Smooth muscle cell of trachea (primary cell): ENCODE results near the gene ACSL5. TPM values are rescaled to one million over a fixed set of nuclear protein-coding genes. Genes with fewer than 3 reads are reported as not detected.

Source experiments
- total RNA-seq: library from RNA; depleted of rRNA; stranded (reverse); fragments of >200 nt; gene quantifications from 2 replicates; pipeline ENCODE4 v1.2.1, GENCODE V29; 2014

The ACSL5 gene, protein sequence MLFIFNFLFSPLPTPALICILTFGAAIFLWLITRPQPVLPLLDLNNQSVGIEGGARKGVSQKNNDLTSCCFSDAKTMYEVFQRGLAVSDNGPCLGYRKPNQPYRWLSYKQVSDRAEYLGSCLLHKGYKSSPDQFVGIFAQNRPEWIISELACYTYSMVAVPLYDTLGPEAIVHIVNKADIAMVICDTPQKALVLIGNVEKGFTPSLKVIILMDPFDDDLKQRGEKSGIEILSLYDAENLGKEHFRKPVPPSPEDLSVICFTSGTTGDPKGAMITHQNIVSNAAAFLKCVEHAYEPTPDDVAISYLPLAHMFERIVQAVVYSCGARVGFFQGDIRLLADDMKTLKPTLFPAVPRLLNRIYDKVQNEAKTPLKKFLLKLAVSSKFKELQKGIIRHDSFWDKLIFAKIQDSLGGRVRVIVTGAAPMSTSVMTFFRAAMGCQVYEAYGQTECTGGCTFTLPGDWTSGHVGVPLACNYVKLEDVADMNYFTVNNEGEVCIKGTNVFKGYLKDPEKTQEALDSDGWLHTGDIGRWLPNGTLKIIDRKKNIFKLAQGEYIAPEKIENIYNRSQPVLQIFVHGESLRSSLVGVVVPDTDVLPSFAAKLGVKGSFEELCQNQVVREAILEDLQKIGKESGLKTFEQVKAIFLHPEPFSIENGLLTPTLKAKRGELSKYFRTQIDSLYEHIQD
- total RNA-seq, result 1.3 and 5.0 TPM in 2 replicates

DNA sequence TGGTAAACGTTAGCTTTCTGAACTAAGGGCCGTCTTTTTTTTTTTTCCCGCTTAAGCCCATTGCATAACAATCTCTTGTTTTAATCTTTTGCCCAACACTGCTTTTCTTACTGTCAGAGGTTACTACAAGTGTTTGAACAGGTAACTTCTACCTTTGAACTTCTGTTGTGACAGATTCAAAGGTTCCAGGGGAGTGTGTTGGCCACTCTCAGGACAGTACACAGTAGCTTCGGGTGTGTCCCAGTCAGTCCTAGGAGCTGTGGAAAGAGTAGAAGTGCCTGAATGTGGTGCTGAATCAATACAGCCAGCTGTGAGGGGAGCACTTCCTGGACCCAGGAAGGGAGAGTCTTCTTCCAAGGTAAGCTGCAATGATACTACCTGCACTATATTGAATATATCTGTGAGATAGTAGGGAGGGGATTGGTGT is at the start of gene ACSL5:
TSS of gene ACSL5 (plus strand) at position 205 of the 427 bp plus-strand sequence. CDS start 20,831 bp downstream, outside the sequence.

DNA sequence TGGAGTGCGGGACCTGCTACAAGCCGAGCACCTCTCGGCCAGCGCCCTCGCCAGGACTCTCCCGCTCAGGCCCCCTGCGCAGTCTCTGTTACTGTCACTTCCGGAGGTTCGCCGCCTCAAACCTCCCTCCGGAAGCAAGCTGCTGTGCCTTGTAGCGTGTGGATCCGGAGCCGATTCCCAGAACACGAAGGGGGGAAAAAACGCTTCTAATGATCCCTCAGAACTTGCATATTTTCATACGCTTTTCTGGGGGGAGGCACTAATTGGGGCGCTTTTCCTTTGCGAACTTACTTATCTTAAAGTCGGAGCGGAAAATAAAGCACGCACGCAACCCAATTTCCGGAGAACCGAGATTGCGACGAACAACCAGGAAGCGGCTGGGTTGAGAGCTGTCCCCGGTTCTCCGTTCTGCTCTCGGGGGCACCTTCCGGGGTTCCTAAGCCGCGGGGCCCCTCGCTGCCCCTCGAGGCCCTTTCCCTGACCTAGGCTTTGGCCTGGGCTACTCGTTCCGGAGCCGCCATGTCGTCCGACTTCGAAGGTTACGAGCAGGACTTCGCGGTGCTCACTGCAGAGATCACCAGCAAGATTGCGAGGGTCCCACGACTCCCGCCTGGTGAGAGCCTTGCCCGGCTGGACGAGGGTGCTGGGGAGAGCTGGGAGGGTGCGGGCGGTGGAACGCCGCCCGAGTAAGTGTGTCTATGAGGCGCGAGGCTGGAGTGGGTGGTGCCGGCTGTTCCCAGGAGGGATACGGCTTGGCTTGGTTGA is 73.1 kb downstream of the ACSL5 start, which contains the start of the genes VTI1A and ZDHHC6:
TSS of gene VTI1A (plus strand) at position 361 of the 765 bp plus-strand sequence. CDS start at position 520, 159 bp downstream.
TSS of gene ZDHHC6 (minus strand) at position 60 of the 765 bp plus-strand sequence. CDS start 1,478 bp downstream, outside the sequence.

Other genes starting within 250 kb of the ACSL5 start
- 13.5 and 16.4 TPM in 2 replicates for gene GPAM, start 190.4 kb upstream of the ACSL5 start, total RNA-seq
- gene TECTB, start 90.7 kb upstream of the ACSL5 start, total RNA-seq, result not detected in 2 replicates
- gene ZDHHC6, start 72.8 kb downstream of the ACSL5 start, total RNA-seq, result 24.1 and 29.1 TPM in 2 replicates
- 33.2 and 40.0 TPM in 2 replicates for gene VTI1A, start 73.1 kb downstream of the ACSL5 start, total RNA-seq